Vein endothelial cell (primary cell): ENCODE data around the gene BPIFB2. TPM values are rescaled to one million over a fixed set of nuclear protein-coding genes. Genes with fewer than 3 reads are reported as not detected.

Experiments
- total RNA-seq: library from RNA; depleted of rRNA; stranded (reverse); fragments of >200 nt; gene quantifications from 2 replicates; pipeline ENCODE4 v1.2.3, GENCODE V29; 2012

The BPIFB2 gene, protein sequence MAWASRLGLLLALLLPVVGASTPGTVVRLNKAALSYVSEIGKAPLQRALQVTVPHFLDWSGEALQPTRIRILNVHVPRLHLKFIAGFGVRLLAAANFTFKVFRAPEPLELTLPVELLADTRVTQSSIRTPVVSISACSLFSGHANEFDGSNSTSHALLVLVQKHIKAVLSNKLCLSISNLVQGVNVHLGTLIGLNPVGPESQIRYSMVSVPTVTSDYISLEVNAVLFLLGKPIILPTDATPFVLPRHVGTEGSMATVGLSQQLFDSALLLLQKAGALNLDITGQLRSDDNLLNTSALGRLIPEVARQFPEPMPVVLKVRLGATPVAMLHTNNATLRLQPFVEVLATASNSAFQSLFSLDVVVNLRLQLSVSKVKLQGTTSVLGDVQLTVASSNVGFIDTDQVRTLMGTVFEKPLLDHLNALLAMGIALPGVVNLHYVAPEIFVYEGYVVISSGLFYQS
- not detected in 2 replicates for total RNA-seq

DNA sequence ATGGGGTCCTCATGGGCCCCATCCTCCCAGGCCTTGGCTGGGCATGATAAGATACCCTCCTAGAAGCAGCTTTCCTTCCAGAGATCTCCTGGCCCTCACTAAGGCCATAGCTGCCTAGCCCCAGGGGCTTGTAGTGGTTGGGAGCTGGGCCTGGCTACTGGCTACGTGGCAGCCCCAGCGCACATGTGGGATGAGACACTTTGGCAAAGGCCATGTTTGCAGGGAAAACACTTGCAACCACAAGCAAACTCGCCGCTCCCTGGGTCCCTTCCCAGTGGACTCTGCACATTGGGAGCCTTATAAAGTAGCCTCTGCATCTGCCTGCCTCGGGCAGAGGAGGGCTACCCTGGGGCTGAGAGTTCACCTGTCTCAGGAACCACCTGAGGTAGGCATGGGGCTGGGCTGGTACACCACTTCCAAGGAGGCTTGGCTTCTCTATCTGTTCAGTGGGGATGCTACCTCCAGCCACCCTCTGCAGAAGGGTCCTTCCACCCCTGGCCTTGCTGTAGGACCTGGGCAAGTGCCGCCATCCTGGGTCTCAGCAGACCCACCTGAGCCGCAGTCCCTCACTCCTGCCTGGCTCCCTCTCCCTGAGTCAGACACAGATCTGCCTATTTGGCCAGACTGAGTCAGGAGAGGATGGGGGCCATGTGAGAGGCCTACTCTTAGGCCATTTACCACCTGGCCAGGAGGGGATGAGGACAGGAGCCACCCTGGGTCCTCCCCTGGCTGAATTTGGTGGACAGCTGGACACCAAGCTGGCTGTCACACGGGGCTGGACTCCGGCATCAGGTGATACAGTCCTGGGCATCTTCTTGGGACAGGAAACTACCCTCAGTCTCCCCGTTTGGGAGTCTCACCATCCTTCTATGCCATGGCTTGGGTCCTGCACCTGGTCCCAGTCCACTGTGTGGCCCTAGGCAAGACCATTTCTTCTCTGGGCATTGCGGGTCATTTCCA lies at the start of gene BPIFB2:
BPIFB2 (plus strand) TSS at position 329 of the 960 bp plus-strand sequence. CDS start 871 bp downstream, outside the sequence.

DNA sequence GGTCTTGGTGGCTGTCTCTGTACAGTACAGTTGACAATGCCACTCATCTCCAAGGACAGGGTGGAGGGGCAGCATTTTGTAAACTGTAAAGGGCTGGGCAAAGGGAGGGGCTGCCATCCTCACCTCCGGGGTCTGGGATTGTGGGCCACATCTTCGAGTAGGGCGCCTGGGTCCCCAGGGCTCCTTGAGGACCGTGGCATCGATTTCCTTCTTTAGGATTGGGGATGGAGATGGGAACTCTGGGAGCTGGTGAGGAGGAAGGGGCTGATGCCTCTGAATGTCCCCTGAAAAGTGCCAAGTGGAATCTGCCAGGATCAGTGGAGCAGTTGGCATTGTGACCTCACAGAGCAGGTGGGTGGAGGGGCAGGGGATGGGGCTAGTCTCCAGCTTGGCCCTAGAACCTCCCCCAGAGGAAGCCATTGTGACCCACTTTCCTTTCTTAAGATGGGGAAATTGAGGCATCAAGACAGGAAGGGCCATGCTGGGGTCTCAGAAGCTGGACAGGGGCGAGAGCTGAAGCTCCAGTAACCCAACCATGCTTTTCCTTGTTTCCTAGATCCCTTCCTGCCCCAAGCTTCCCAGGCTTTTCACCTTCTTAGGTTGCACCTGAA lies 3.3 kb upstream of the BPIFB2 start, which contains the start of gene SUN5:
SUN5 (minus strand) TSS at position 293 of the 611 bp plus-strand sequence; CDS start at position 200, 93 bp downstream.

DNA sequence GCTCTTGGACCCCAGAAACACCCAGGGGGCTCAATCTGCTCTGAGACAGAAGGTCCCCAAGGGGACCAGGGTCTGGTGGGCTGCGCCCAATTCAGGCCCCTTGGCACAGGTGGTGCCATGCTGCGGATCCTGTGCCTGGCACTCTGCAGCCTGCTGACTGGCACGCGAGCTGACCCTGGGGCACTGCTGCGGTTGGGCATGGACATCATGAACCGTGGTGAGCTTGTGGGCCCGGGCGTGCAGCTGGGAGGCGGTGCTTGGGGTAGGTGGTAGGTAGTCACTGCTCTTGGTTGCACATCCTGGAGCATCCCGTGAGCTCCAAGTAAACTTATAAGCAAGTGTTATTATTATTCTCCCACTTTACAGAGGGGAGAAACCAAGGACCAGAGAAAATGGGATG lies 24.0 kb downstream of the BPIFB2 start, which contains the start of gene BPIFB6:
BPIFB6 (plus strand) TSS at position 118 of the 400 bp plus-strand sequence; CDS start at position 118, 0 bp downstream.

DNA sequence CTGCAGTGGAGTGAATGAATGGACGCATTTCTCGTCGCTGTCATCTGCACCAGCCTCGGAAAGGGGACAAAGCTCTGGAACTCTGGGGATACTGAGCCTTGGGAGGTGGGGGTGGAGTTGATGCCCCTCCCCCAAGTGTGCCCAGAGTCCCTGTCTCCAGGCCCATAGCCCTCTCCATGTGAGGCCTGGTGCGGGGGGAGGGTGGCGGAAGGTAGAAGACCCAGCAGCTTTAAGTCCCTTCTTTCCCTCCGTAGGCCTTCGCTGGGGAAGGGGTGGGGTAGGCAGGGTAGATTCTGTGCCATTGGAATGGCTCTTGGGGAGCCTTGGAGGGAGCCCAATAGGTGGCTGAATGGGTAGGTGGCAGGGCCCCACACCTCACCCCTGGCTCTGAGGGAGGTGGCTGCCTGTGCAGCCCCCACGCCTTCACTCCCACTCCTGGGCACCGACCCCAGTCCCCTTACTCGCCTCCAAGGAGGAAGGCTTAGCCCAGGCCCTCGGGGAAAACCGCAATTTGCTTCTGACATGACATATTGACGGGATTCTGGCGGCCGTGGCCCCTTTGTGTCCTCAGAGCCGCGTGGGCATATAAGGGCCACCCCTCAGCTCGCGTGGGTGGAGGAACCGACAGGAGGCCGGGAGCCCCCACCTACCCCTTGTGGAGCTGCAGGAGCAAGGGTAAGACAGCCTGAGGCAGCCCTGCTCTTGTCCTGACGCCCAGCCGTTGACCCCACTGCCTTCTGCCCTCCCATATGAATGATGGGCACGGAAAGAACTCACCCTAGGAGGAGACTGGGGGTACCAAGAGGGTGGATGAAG lies 46.0 kb downstream of the BPIFB2 start, which contains the start of gene BPIFB3:
BPIFB3 (plus strand) TSS at position 613 of the 816 bp plus-strand sequence. CDS start 1,533 bp downstream, outside the sequence.

Other genes starting within 250 kb of the BPIFB2 start
- 3.3 and 3.7 TPM in 2 replicates for gene DNMT3B, start 245.3 kb upstream of the BPIFB2 start, total RNA-seq
- gene MAPRE1, start 187.8 kb upstream of the BPIFB2 start, total RNA-seq, result 119 and 151 TPM in 2 replicates
- under 0.01 TPM in 2 replicates for gene EFCAB8, start 148.8 kb upstream of the BPIFB2 start, total RNA-seq
- gene SUN5, start 3.3 kb upstream of the BPIFB2 start, total RNA-seq, result not detected in 2 replicates
- gene BPIFB6, start 23.9 kb downstream of the BPIFB2 start, total RNA-seq, result not detected in 2 replicates
- gene BPIFB3, start 46.2 kb downstream of the BPIFB2 start, total RNA-seq, result not detected in 2 replicates
- not detected in 2 replicates for gene BPIFB4, start 71.9 kb downstream of the BPIFB2 start, total RNA-seq
- not detected in 2 replicates for gene BPIFA2, start 160.5 kb downstream of the BPIFB2 start, total RNA-seq
- gene BPIFA3, start 209.6 kb downstream of the BPIFB2 start, total RNA-seq, result not detected in 2 replicates
- not detected in 2 replicates for gene BPIFA1, start 228.3 kb downstream of the BPIFB2 start, total RNA-seq